GM10248 (cell line): ENCODE results near the gene POLR3C.

ENCODE experiments used
- CTCF ChIA-PET: fragments of 300-600 bp; sonication (Branson Sonifier 250); formaldehyde crosslinking; extraction: SDS; loops from one replicate; lab custom pipeline; 2021; ENCODE audit warnings: antibody characterized with exemption; lab: Yijun Ruan, JAX
- POLR2A ChIA-PET: fragments of 350-650 bp; sonication (Branson Sonifier 250); formaldehyde crosslinking; extraction: SDS; loops from one replicate; lab custom pipeline; 2020; ENCODE audit warnings: antibody characterized with exemption; lab: Yijun Ruan, JAX
- DNase-seq: peaks from one replicate; pipeline ENCODE4 v3.0.0; 2012; ENCODE audit errors: extremely low spot score
- TF ChIP-seq, protein P1 (sequence below): IDR thresholded peaks from 2 replicates; pipeline ENCODE4 v1.5.1; 2012; ENCODE audit warnings: mild to moderate bottlenecking, low read depth; ENCODE audit errors: extremely low read depth, missing control alignments, control extremely low read depth

The POLR3C gene

DNA sequence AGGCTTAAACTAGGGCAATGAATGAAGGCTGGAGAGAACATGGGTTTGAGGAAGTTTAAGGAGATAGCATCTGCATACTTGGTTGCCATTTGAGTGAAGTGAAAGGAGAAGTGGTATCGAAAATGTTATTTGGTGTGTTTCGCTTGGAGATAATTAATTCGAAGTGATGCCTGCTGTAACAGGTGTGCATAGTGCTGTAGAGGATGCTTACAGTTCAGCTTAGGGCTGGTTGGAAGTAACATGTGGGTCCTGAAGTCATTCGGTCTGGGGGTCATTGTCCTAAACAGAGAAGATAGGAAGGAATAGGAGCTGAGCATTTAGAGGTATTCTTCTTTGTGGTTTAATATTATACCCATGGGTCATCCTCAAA, 21.1 kb downstream of the POLR3C start:
- TF ChIP-seq, protein P1, sequence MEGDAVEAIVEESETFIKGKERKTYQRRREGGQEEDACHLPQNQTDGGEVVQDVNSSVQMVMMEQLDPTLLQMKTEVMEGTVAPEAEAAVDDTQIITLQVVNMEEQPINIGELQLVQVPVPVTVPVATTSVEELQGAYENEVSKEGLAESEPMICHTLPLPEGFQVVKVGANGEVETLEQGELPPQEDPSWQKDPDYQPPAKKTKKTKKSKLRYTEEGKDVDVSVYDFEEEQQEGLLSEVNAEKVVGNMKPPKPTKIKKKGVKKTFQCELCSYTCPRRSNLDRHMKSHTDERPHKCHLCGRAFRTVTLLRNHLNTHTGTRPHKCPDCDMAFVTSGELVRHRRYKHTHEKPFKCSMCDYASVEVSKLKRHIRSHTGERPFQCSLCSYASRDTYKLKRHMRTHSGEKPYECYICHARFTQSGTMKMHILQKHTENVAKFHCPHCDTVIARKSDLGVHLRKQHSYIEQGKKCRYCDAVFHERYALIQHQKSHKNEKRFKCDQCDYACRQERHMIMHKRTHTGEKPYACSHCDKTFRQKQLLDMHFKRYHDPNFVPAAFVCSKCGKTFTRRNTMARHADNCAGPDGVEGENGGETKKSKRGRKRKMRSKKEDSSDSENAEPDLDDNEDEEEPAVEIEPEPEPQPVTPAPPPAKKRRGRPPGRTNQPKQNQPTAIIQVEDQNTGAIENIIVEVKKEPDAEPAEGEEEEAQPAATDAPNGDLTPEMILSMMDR: no peak
- CTCF ChIA-PET: interaction anchor here (0.6 to 14.9 kb wide), 44 partner anchors 13 to 246 kb away, joined by 3 to 277 read pairs (median 5); partner anchors contain the start of genes ANKRD34A, ANKRD35, CD160 and HJV
- peak; percentile 77 for DNase-seq
- POLR2A ChIA-PET: interaction anchor here (1.0 to 1.8 kb wide), 3 partner anchors 10 to 15 kb away, joined by 3 to 13 read pairs (median 4); partner anchors contain the start of gene PIAS3

DNA sequence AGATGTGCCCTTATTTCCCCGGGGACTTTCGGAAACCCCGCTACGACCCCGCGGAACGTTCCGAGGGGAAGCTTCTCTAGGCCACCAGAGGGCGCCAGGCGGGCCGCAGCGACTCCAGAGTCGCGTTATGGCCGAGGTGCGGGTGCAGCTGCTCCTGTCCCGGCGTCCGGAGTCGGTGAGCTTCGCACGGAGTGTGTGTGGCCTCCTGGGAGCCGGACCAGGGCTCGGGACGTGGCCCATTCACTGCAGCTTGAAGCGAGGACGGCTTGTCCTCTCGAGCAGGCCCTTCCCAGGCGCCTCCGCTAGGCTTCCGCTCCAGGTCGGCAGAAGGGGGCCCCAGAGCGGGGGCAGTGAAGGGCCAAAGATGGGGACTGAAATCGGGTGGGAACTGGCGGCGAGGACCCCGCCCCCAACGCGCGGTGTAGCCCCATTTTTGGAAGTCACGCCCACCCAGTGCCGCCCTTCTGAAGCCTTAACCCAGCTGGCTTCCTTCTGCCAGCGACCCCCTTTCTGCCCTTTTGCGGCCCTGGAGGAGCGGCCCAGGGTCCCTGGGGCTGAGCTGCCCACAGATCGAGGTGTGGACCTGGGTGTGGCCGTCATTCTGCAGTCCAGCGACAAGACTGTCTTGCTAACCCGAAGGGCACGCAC, 21.6 kb downstream of the POLR3C start, which contains the start of gene NUDT17:
TSS of gene NUDT17 (plus strand) at position 117 of the 648 bp plus-strand sequence. CDS start at position 128, 11 bp downstream.
- peak; percentile 83 for DNase-seq
- TF ChIP-seq, protein P1: peak; percentile 89
- POLR2A ChIA-PET: interaction anchor here (0.5 to 1.8 kb wide), 5 partner anchors 11 to 144 kb away, joined by 3 to 13 read pairs (median 4); partner anchors contain the start of gene PIAS3
- CTCF ChIA-PET: interaction anchor here (0.8 to 14.9 kb wide), 43 partner anchors 14 to 246 kb away, joined by 3 to 277 read pairs (median 5); partner anchors contain the start of genes ANKRD34A, ANKRD35, CD160 and HJV

DNA sequence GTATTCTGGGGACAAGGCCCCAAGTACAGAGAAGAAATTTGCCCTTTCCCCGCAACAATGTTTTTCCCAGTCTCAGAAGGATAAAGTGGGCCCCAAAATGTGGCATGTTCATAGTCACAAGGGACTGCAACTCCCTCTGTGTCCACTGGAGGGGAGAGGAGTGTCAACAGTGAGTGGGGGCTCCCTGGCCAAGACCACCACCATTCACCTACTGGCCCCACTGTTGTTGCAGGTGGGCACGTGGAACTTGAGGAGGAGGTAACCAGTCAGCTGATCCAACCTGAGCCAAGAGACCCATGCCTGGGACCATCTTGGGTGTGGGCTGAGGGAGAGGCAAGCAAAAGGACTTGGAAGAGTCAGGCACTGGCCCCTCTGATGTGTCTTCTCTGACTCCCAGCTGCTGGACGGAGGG, 22.2 kb downstream of the POLR3C start:
- peak; percentile 67 for DNase-seq
- POLR2A ChIA-PET: interaction anchor here (0.5 to 0.8 kb wide), 3 partner anchors 13 to 144 kb away, joined by 3 to 4 read pairs (median 4); partner anchors contain the start of gene PIAS3
- TF ChIP-seq, protein P1: peak; percentile 66
- CTCF ChIA-PET: interaction anchor here (0.7 to 14.9 kb wide), 27 partner anchors 14 to 247 kb away, joined by 3 to 277 read pairs (median 8); partner anchors contain the start of genes ANKRD35, HJV, ITGA10 and LIX1L

DNA sequence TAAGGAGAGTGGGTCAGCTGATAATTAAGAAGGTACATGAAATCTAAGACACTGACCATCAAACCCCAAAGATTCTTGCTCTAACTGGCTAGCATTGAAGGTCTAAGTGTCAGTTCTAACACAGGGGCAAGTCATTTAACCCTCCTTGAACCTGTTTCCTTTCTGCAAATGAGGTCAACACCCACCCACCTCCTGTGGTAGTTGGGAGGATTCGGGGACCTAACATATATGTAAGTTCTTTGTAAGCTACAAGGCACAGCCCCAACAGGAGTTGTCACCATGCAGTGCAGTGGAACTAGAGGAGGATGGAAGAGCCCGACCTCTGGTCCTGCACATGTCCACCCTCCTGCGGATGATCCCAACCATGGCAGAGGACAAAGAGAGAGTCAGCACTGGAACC, 23.8 kb downstream of the POLR3C start:
- CTCF ChIA-PET: interaction anchor here (0.9 to 14.9 kb wide), 11 partner anchors 13 to 170 kb away, joined by 3 to 277 read pairs (median 21); partner anchors contain the start of genes ANKRD34A, ANKRD35, ITGA10 and PIAS3
- POLR2A ChIA-PET: interaction anchor here (1.4 kb wide), 1 partner anchor 9 kb away, joined by 3 read pairs; no protein-coding TSS in a partner anchor
- TF ChIP-seq, protein P1: no peak
- no peak for DNase-seq

DNA sequence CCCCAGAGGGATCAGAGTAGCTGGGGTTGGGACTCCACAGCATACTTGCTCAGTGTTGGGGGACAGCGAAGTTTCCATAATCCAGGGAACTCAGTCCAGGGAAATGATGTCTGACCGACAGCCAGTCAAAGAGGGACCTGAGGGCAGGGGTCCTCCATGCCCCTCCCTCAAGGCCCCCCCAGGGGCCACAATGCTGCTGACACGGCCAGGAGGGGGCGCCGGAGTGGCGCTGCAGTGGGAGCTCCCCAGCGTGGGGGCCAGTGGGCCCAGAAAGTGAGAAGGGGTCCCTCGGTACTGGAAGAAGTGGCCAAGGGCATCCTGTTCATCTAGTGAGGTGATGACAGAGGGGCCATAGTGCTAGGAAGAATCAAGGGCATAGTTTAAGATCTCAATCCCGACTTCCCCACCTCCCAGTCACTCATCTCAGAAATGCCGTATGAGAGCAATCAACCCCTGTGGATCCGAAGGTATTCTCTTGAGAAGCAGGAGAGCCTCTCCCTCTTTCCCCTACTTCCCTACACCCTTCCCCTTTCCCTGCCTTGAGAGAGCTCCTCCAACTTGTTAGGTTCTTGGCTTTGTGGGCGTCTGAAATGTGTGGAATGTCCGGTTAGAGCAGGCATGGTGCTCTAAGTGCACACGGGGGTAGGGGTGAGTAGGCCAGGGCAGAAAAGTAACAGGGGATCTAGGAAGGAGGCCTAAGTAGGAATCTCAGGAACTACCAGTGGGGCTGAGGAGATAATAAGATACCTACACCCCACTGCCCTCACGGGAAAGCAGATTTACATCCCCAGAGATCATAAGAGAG, 25.6 kb downstream of the POLR3C start:
- POLR2A ChIA-PET: no interaction called here
- CTCF ChIA-PET: interaction anchor here (1.1 to 14.9 kb wide), 8 partner anchors 11 to 128 kb away, joined by 3 to 277 read pairs (median 6); partner anchors contain the start of genes ANKRD35, ITGA10, PIAS3 and POLR3C
- TF ChIP-seq, protein P1: no peak
- DNase-seq: no peak

DNA sequence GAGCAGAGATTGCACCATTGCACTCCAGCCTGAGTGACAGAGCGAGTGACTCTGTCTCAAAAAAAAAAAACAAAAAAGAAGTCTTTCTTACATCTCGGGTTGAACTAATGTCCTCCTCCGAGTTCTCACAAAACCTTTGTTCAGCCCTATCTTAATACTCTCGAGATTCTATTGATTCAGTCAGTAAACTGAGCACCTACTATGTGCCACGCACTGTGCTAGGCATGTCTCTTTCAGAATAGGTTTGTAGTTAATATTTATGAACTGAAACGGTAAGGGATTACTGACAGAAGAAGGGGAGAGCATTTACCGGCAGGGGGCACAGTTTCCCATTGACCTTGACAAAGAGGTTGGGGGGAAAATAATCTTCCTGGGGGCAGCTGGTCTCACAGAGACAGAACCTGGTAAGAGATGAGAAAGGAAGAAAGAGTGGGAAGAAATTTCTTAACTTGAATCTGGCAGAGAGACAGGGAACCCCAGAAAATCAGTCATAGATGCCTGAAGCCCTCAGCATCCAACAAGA, 31.5 kb downstream of the POLR3C start:
- DNase-seq: no peak
- ChIA-PET POLR2A (no interaction called here), CTCF (interaction anchor here (1.4 to 12.5 kb wide), 2 partner anchors 8 to 36 kb away, joined by 5 to 248 read pairs; partner anchors contain the start of gene NUDT17)
- TF ChIP-seq, protein P1: no peak
